ENCODE data around the gene CDK10. TPM values are rescaled to one million over a fixed set of nuclear protein-coding genes. Genes with fewer than 3 reads are reported as not detected.

Gene CDK10
- total and polyA plus RNA-seq, 9 of the 15 experiments (the other 6 are each of a cell fraction or from before 2014, with no cell fraction given): 2.0 to 85.1 (median 40.1) TPM

GRCh38 chr16:89700100-89700648 is 13.7 kb downstream of the CDK10 start (continued):
- TF ChIP-seq CBFA2T2 (conservative IDR thresholded peaks at IDR 0.05) (peak; percentile 64), LARP7 (IDR thresholded peaks at IDR 0.05) (no peak), HNRNPK (IDR thresholded peaks at IDR 0.05; ENCODE audit: low read depth, low read length, poor library complexity, severe bottlenecking) (no peak), ZNF431 (CRISPR knock-in tag; IDR thresholded peaks at IDR 0.05) (no peak), TGIF2 (CRISPR knock-in tag; IDR thresholded peaks at IDR 0.05) (no peak), FOXA1 (IDR thresholded peaks at IDR 0.05; ENCODE audit: borderline replicate concordance) (no peak), ARNT (IDR thresholded peaks at IDR 0.05) (no peak; a peak in 1 of 4 replicates), CCNT2 (IDR thresholded peaks at IDR 0.05; ENCODE audit: borderline replicate concordance, extremely low read depth, insufficient read length, low read depth, low read length) (peak; percentile 74), ZNF511 (CRISPR knock-in tag; IDR thresholded peaks at IDR 0.05) (no peak), BDP1 (IDR thresholded peaks at IDR 0.05; ENCODE audit: insufficient read depth, insufficient read length) (no peak), E2F6 (IDR thresholded peaks at IDR 0.05; ENCODE audit: borderline replicate concordance in 1 of 2, extremely low read depth in 1 of 2, insufficient read depth in 1 of 2, insufficient read length in 1 of 2, low read depth in 1 of 2, low read length in 1 of 2, poor library complexity in 1 of 2, severe bottlenecking in 1 of 2) (peak in 1 of 2 experiments; percentile 3), ARID1B (IDR thresholded peaks at IDR 0.05) (peak; percentile 59; the same call in 1 of the 2 replicates), ETV5 (CRISPR knock-in tag; IDR thresholded peaks at IDR 0.05; ENCODE audit: low read depth) (no peak), NFATC3 (IDR thresholded peaks at IDR 0.05) (no peak), SMAD4 (CRISPR knock-in tag; conservative IDR thresholded peaks at IDR 0.05) (peak; percentile 30; the same call in 1 of the 2 replicates), CXXC5 (CRISPR knock-in tag; IDR thresholded peaks at IDR 0.05) (peak; percentile 75), NR2C1 (IDR thresholded peaks at IDR 0.05) (no peak), NR2C1 (tag; IDR thresholded peaks at IDR 0.05) (no peak), GABPB2 (CRISPR knock-in tag; conservative IDR thresholded peaks at IDR 0.05) (no peak), L3MBTL2 (IDR thresholded peaks at IDR 0.05) (peak; percentile 53)
- TF ChIP-seq, protein P1, sequence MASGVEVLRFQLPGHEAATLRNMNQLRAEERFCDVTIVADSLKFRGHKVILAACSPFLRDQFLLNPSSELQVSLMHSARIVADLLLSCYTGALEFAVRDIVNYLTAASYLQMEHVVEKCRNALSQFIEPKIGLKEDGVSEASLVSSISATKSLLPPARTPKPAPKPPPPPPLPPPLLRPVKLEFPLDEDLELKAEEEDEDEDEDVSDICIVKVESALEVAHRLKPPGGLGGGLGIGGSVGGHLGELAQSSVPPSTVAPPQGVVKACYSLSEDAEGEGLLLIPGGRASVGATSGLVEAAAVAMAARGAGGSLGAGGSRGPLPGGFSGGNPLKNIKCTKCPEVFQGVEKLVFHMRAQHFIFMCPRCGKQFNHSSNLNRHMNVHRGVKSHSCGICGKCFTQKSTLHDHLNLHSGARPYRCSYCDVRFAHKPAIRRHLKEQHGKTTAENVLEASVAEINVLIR (CRISPR knock-in tag; IDR thresholded peaks at IDR 0.05): peak; percentile 83
- TF ChIP-seq, protein P2, sequence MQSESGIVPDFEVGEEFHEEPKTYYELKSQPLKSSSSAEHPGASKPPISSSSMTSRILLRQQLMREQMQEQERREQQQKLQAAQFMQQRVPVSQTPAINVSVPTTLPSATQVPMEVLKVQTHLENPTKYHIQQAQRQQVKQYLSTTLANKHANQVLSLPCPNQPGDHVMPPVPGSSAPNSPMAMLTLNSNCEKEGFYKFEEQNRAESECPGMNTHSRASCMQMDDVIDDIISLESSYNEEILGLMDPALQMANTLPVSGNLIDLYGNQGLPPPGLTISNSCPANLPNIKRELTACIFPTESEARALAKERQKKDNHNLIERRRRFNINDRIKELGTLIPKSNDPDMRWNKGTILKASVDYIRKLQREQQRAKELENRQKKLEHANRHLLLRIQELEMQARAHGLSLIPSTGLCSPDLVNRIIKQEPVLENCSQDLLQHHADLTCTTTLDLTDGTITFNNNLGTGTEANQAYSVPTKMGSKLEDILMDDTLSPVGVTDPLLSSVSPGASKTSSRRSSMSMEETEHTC (IDR thresholded peaks at IDR 0.05): peak; percentile 74; the same call in 1 of the 2 replicates
- TF ChIP-seq, protein P3, sequence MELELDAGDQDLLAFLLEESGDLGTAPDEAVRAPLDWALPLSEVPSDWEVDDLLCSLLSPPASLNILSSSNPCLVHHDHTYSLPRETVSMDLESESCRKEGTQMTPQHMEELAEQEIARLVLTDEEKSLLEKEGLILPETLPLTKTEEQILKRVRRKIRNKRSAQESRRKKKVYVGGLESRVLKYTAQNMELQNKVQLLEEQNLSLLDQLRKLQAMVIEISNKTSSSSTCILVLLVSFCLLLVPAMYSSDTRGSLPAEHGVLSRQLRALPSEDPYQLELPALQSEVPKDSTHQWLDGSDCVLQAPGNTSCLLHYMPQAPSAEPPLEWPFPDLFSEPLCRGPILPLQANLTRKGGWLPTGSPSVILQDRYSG (tag; conservative IDR thresholded peaks at IDR 0.05; ENCODE audit: low read depth): no peak
- TF ChIP-seq, protein P4, sequence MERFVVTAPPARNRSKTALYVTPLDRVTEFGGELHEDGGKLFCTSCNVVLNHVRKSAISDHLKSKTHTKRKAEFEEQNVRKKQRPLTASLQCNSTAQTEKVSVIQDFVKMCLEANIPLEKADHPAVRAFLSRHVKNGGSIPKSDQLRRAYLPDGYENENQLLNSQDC (CRISPR knock-in tag; IDR thresholded peaks at IDR 0.05): no peak
